ENCODE measurements around the gene MAML2. TPM values are rescaled to one million over a fixed set of nuclear protein-coding genes. Genes with fewer than 3 reads are reported as not detected.

MAML2 gene
- total RNA-seq, 1 donor from 2014 or later: 11.8 TPM

DNA sequence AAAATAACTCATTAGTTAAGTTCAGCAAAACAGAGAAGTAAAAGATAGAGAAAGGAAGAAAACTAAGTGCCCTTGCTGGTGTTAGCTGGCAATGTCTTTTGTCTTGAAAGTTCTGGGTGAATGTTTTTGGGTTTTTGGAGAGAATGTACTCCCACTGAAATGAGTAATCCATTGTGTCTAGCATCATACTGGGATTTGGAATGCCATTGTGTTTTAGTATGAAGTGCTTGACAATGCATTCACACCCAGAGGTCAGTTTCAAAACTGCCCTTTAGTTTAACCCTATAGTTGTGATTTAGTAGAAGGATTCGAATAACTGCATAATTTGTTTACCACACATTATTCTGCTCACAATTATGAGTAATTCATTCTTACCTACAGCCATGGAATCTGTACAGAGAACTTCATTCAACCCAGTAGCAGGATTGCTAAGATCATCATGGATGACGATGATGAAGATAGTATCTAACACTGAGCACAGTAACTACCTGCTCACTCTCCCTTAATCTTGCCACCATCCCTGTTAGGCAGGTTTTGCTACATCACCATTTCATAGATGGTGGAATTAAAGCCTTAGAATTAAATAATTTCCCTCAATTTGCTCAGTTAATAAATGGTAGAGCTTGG lies 33.9 kb downstream of the MAML2 start:
- Mint-ChIP-seq H3K4me3 (ENCODE audit: low read depth) (no peak overlapping the region), H3K9me3 (no peaks in the 10 kb centered on the region), H3K4me1 (ENCODE audit: low read depth) (peaks cover 48% of the 10 kb centered on the region), H3K36me3 (ENCODE audit: low read depth) (peaks cover 21% of the 10 kb centered on the region), H3K27me3 (ENCODE audit: low read depth) (no peaks in the 10 kb centered on the region), H3K27ac (no peak overlapping the region)
- no peak for DNase-seq (ENCODE audit: low spot score)
- intact Hi-C loops (cut with micrococcal nuclease): no loop called here

DNA sequence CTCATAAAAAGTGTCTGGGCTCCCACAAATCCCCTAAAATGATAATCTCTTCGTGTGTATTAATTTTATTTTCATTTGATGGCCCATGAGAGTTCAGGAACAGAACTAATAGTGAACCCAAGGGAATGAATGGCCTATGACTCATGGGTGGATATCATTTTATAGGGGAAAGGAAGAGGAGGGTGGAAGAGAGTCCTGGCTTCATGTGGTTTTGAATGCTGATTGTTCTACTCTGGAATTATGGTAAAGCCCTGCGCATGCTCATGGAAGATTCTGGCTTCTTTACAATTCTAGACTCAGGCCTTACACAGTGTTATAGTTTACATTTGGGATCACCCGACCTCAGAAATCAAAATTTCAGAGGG lies 35.2 kb downstream of the MAML2 start:
- H3K27me3 Mint-ChIP-seq (ENCODE audit: low read depth): no peaks in the 10 kb centered on the region
- peaks cover 54% of the 10 kb centered on the region for H3K4me1 Mint-ChIP-seq (ENCODE audit: low read depth)
- H3K27ac Mint-ChIP-seq: peak overlapping the region; percentile 38
- intact Hi-C loops (cut with micrococcal nuclease): no loop called here
- H3K4me3 Mint-ChIP-seq (ENCODE audit: low read depth): peak overlapping the region; percentile 28
- no peaks in the 10 kb centered on the region for H3K9me3 Mint-ChIP-seq
- peaks cover 23% of the 10 kb centered on the region for H3K36me3 Mint-ChIP-seq (ENCODE audit: low read depth)
- no peak for DNase-seq (ENCODE audit: low spot score)

GRCh38 chr11:96306933-96307775 lies 35.8 kb downstream of the MAML2 start:
- no peak for DNase-seq (ENCODE audit: low spot score)
- H3K4me1 Mint-ChIP-seq (ENCODE audit: low read depth): peaks cover 56% of the 10 kb centered on the region
- intact Hi-C loops (cut with micrococcal nuclease): no loop called here
- H3K27ac Mint-ChIP-seq: peak overlapping the region; percentile 38
- H3K27me3 Mint-ChIP-seq (ENCODE audit: low read depth): no peaks in the 10 kb centered on the region
- no peaks in the 10 kb centered on the region for H3K9me3 Mint-ChIP-seq
- peaks cover 21% of the 10 kb centered on the region for H3K36me3 Mint-ChIP-seq (ENCODE audit: low read depth)
- H3K4me3 Mint-ChIP-seq (ENCODE audit: low read depth): peak overlapping the region; percentile 28

DNA sequence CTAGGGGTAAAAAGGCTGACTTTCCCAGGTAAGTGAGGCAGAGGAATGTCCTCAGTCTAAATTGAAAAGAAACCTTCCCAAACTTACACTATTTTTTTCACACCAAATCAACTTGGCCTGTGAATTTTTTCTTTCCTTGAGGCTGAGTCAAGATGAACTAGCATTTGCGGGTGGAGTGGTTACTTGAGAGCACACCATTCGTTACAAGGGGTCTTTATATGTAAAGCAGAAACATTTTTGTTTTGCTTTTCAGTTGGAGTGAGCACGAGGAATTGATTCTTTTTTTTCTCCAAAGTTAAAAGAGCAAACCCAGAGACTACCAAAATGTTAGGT lies 36.4 kb downstream of the MAML2 start:
- Mint-ChIP-seq H3K4me1 (ENCODE audit: low read depth) (peaks cover 52% of the 10 kb centered on the region), H3K27ac (no peak overlapping the region)
- no peak for DNase-seq (ENCODE audit: low spot score)

DNA sequence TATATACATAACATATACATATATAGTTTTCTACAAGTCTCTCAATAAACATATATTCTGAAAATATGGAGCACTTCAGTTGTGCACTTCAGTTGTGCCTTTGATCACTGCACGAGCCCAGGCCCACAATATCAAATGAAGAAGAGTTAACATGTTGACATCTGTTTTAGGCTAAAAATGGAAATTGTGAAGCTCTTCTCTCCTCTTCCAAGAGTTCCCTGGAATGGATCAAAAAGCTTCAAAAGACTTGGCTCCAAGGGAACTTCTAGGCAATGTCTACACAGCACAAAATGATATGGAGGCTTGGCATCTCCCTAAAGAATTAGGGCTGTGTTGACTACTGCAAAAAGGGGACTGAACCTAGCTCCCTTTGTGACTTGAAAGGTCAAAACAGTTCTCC lies 36.9 kb downstream of the MAML2 start:
- Mint-ChIP-seq H3K27ac (no peak overlapping the region), H3K4me1 (ENCODE audit: low read depth) (peaks cover 52% of the 10 kb centered on the region), H3K4me3 (ENCODE audit: low read depth) (no peak overlapping the region), H3K27me3 (ENCODE audit: low read depth) (no peaks in the 10 kb centered on the region), H3K36me3 (ENCODE audit: low read depth) (peaks cover 14% of the 10 kb centered on the region), H3K9me3 (no peaks in the 10 kb centered on the region)
- intact Hi-C loops (cut with micrococcal nuclease): no loop called here
- no peak for DNase-seq (ENCODE audit: low spot score)

More for the DNA sequence above, 36.4 kb downstream of the MAML2 start:
- no peaks in the 10 kb centered on the region for H3K27me3 Mint-ChIP-seq (ENCODE audit: low read depth)
- intact Hi-C loops (cut with micrococcal nuclease): no loop called here
- H3K4me3 Mint-ChIP-seq (ENCODE audit: low read depth): no peak overlapping the region
- H3K36me3 Mint-ChIP-seq (ENCODE audit: low read depth): peaks cover 16% of the 10 kb centered on the region
- H3K9me3 Mint-ChIP-seq: no peaks in the 10 kb centered on the region

DNA sequence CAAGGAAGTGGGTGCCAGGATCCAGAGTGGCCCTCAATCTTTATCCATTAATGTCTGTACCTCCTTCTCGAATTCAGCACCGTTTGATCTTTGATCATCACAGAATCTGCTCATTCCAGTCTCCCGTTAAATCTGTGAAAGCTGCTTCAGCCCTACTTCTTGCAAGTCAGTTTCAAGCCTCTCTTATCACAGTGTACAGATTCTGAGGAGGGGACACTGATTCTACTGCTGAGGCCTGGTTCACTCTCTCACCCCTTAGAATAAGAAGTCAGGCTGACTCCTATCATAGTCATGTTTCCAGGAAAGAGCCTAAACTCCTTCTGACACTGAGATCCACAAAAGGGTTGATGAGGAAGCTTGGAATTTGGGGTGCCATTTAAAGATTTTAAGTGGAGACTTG lies 39.0 kb downstream of the MAML2 start:
- DNase-seq (ENCODE audit: low spot score): no peak
- Mint-ChIP-seq H3K9me3 (no peaks in the 10 kb centered on the region), H3K27ac (no peak overlapping the region), H3K4me3 (ENCODE audit: low read depth) (no peak overlapping the region), H3K27me3 (ENCODE audit: low read depth) (no peaks in the 10 kb centered on the region), H3K4me1 (ENCODE audit: low read depth) (peaks cover 50% of the 10 kb centered on the region), H3K36me3 (ENCODE audit: low read depth) (peaks cover 15% of the 10 kb centered on the region)
- intact Hi-C loops (cut with micrococcal nuclease): no loop called here

GRCh38 chr11:96303064-96303463 lies 39.9 kb downstream of the MAML2 start:
- no peaks in the 10 kb centered on the region for H3K9me3 Mint-ChIP-seq
- DNase-seq (ENCODE audit: low spot score): no peak
- H3K27me3 Mint-ChIP-seq (ENCODE audit: low read depth): no peaks in the 10 kb centered on the region
- intact Hi-C loops (cut with micrococcal nuclease): no loop called here
- no peak overlapping the region for H3K4me3 Mint-ChIP-seq (ENCODE audit: low read depth)
- H3K4me1 Mint-ChIP-seq (ENCODE audit: low read depth): peaks cover 42% of the 10 kb centered on the region
- no peak overlapping the region for H3K27ac Mint-ChIP-seq
- H3K36me3 Mint-ChIP-seq (ENCODE audit: low read depth): peaks cover 15% of the 10 kb centered on the region

DNA sequence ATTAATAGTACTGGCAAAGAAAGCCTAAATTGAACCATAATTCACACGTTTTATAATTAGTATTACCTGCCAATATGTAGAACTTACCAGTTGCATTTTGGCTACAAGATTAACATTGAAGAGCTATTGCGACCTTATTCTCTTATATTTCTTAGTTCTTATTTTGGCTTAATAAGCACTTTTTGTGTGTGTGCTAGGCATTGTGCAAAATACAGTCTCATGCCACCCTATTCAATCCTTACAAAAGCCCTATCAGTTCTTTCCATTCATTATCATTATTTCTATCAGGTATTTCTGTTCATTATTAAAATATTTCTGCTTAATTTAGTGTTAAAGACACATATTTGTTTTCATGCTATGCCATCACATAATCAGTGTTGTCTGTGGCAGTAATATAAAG lies 41.2 kb downstream of the MAML2 start:
- H3K9me3 Mint-ChIP-seq: no peaks in the 10 kb centered on the region
- peaks cover 15% of the 10 kb centered on the region for H3K36me3 Mint-ChIP-seq (ENCODE audit: low read depth)
- no peak overlapping the region for H3K27ac Mint-ChIP-seq
- H3K4me1 Mint-ChIP-seq (ENCODE audit: low read depth): peaks cover 29% of the 10 kb centered on the region
- H3K27me3 Mint-ChIP-seq (ENCODE audit: low read depth): no peaks in the 10 kb centered on the region
- H3K4me3 Mint-ChIP-seq (ENCODE audit: low read depth): no peak overlapping the region
- intact Hi-C loops (cut with micrococcal nuclease): no loop called here
- no peak for DNase-seq (ENCODE audit: low spot score)

GRCh38 chr11:96299155-96299888 lies 43.7 kb downstream of the MAML2 start:
- Mint-ChIP-seq H3K36me3 (ENCODE audit: low read depth) (peaks cover 18% of the 10 kb centered on the region), H3K27ac (no peak overlapping the region), H3K27me3 (ENCODE audit: low read depth) (no peaks in the 10 kb centered on the region), H3K4me3 (ENCODE audit: low read depth) (no peak overlapping the region), H3K9me3 (no peaks in the 10 kb centered on the region), H3K4me1 (ENCODE audit: low read depth) (peaks cover 33% of the 10 kb centered on the region)
- DNase-seq (ENCODE audit: low spot score): no peak
- intact Hi-C loops (cut with micrococcal nuclease): no loop called here

DNA sequence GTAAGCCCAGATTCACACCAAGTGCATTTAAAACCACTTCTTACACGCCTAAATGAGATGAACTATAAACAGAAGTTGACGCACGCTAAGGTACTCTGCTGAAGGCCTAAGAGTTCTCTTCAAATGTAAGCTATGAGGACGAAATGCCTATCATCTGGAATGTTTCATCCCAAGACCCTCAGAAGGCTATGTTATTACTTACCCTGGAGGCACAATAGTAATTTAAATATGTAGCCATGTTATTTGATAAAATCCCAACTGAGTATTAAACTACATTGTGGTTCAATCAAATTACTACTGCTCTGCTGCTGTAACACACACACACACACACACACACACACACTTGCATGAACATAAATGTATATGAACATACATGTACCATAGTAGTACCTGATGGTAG lies 47.6 kb downstream of the MAML2 start:
- Mint-ChIP-seq H3K4me1 (ENCODE audit: low read depth) (peaks cover 44% of the 10 kb centered on the region), H3K4me3 (ENCODE audit: low read depth) (no peak overlapping the region), H3K27me3 (ENCODE audit: low read depth) (no peaks in the 10 kb centered on the region), H3K9me3 (no peaks in the 10 kb centered on the region), H3K27ac (no peak overlapping the region), H3K36me3 (ENCODE audit: low read depth) (peaks cover 31% of the 10 kb centered on the region)
- DNase-seq (ENCODE audit: low spot score): no peak
- intact Hi-C loops (cut with micrococcal nuclease): no loop called here

DNA sequence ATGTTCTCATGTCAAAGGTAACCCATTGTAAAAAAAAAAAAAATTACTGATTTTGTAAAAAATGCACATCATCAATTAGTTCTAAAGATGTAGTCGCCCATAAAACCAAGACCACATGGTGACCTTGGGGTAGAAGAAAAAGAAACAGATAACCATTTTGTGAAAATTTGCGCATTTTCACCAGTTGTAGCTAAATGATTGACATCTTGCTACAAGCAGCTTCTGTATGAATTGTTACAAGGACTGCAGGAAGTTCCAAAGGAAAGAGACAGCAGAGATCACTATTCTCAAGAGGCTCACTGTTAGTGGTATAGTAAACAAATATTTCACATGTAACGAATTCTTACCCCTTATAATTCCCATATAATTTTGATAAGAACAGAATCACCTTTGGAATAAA lies 48.7 kb downstream of the MAML2 start:
- Mint-ChIP-seq H3K9me3 (no peaks in the 10 kb centered on the region), H3K27ac (peak overlapping the region; percentile 35), H3K36me3 (ENCODE audit: low read depth) (peaks cover 28% of the 10 kb centered on the region), H3K4me1 (ENCODE audit: low read depth) (peaks cover 41% of the 10 kb centered on the region), H3K27me3 (ENCODE audit: low read depth) (no peaks in the 10 kb centered on the region), H3K4me3 (ENCODE audit: low read depth) (peak overlapping the region; percentile 10)
- DNase-seq (ENCODE audit: low spot score): no peak
- intact Hi-C loops (cut with micrococcal nuclease): loop anchor here (5.0 kb wide), 1 partner anchor 107 kb away; no protein-coding TSS in a partner anchor

GRCh38 chr11:96293598-96294021 lies 49.4 kb downstream of the MAML2 start:
- Mint-ChIP-seq H3K27ac (peak overlapping the region; percentile 73), H3K4me3 (ENCODE audit: low read depth) (peak overlapping the region; percentile 19), H3K27me3 (ENCODE audit: low read depth) (no peaks in the 10 kb centered on the region), H3K36me3 (ENCODE audit: low read depth) (peaks cover 28% of the 10 kb centered on the region), H3K9me3 (no peaks in the 10 kb centered on the region), H3K4me1 (ENCODE audit: low read depth) (peaks cover 47% of the 10 kb centered on the region)
- intact Hi-C loops (cut with micrococcal nuclease): loop anchor here (1.0 to 5.0 kb wide), 4 partner anchors 35 to 106 kb away; partner anchors contain the start of gene MAML2
- DNase-seq (ENCODE audit: low spot score): no peak

GRCh38 chr11:96293109-96293508 lies 49.9 kb downstream of the MAML2 start:
- peaks cover 28% of the 10 kb centered on the region for H3K36me3 Mint-ChIP-seq (ENCODE audit: low read depth)
- no peak overlapping the region for H3K4me3 Mint-ChIP-seq (ENCODE audit: low read depth)
- intact Hi-C loops (cut with micrococcal nuclease): loop anchor here (1.0 to 5.0 kb wide), 4 partner anchors 34 to 106 kb away; partner anchors contain the start of gene MAML2
- DNase-seq (ENCODE audit: low spot score): no peak
- H3K27ac Mint-ChIP-seq: peak overlapping the region; percentile 73
- H3K9me3 Mint-ChIP-seq: no peaks in the 10 kb centered on the region
- no peaks in the 10 kb centered on the region for H3K27me3 Mint-ChIP-seq (ENCODE audit: low read depth)
- peaks cover 47% of the 10 kb centered on the region for H3K4me1 Mint-ChIP-seq (ENCODE audit: low read depth)

Data from activated T-helper 2 cell treated with anti-CD3 and anti-CD28 coated beads, Interferon-gamma antibody, Interleukin-2, Interleukin-4, amounts not matched to agents 10 μg/mL and 5 μg/mL and 100 μg/mL, durations not matched to agents 14 hours and 24 hours and 36 hours (primary cell).